Suprapubic skin (tissue), 4 donors: ENCODE data around the gene MMP17.

Experiments
- EP300 ChIP-seq: sonication (generic); formaldehyde crosslinking; IDR thresholded peaks from one replicate; pipeline ENCODE4 v1.6.1; 2017; ENCODE audit warnings: antibody characterized with exemption
- POLR2A ChIP-seq, 2 donors: fragments of 450-650 bp; IDR thresholded peaks; one replicate each; pipeline ENCODE4 v1.6.1; 2017; ENCODE audit warnings: antibody characterized with exemption in 2 of 2, mild to moderate bottlenecking in 2 of 2, moderate library complexity in 2 of 2
- POLR2AphosphoS5 ChIP-seq, 3 donors: sonication (generic); formaldehyde crosslinking; IDR thresholded peaks; one replicate each; pipeline ENCODE4 v1.6.1; 2017; ENCODE audit warnings: antibody characterized with exemption in 3 of 3
- TF ChIP-seq, protein P1 (sequence below), 2 donors: fragments of 200-600 bp in 1 of 2; fragments of 450-650 bp in 1 of 2; sonication (generic) in 1 of 2; IDR thresholded peaks; one replicate each; pipeline ENCODE4 v1.5.1; 2016 to 2019; ENCODE audit warnings: antibody characterized with exemption in 2 of 2, mild to moderate bottlenecking in 1 of 2, moderate library complexity in 1 of 2

DNA sequence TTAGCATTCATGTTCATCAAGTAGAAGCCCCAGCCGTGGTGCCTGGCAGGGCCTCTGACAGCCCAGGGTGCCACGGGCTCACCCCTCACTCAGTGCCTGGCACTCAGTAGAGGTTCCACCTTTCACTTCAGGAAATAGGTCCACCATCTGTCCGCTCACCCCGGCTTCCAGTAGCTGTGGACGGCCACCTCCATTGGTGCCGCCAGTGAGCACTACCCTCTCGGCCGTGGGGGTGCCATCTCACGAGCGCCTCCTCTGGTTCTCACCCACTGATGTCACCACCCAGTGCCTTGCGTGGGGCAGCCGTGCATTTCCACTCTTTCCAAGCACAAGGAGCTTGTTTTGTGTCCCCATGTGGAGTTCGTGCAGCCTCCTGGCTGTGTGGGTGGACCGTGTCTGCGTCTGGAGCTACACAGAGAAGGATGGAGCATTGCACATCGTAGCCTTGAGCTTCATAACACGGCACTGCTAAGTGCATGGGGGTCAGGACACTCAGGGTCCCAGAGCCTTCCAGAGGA lies 41.0 kb upstream of the MMP17 start:
- no peak for TF ChIP-seq POLR2A (IDR thresholded peaks at IDR 0.05)
- TF ChIP-seq, protein P1, sequence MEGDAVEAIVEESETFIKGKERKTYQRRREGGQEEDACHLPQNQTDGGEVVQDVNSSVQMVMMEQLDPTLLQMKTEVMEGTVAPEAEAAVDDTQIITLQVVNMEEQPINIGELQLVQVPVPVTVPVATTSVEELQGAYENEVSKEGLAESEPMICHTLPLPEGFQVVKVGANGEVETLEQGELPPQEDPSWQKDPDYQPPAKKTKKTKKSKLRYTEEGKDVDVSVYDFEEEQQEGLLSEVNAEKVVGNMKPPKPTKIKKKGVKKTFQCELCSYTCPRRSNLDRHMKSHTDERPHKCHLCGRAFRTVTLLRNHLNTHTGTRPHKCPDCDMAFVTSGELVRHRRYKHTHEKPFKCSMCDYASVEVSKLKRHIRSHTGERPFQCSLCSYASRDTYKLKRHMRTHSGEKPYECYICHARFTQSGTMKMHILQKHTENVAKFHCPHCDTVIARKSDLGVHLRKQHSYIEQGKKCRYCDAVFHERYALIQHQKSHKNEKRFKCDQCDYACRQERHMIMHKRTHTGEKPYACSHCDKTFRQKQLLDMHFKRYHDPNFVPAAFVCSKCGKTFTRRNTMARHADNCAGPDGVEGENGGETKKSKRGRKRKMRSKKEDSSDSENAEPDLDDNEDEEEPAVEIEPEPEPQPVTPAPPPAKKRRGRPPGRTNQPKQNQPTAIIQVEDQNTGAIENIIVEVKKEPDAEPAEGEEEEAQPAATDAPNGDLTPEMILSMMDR (IDR thresholded peaks at IDR 0.05): no peak
- no peak for TF ChIP-seq POLR2AphosphoS5 (IDR thresholded peaks at IDR 0.05)
- TF ChIP-seq EP300: no peak
